GM19372 (cell line): ENCODE data around the gene PROSER1.
"Not testable (repeated sequence)": the region's sequence is repeated elsewhere in the genome, so short reads cannot be mapped to it uniquely, and the experiment has no call there.

Experiments used
- ATAC-seq: cut with Tn5 transposase; IDR thresholded peaks from one replicate; pipeline ENCODE4 v1.9.1; 2021; ENCODE audit warnings: mild to moderate bottlenecking, low read depth, moderate library complexity; ENCODE audit not compliant: unreplicated experiment

PROSER1 gene

GRCh38 chr13:39032150-39032549 is 5.7 kb downstream of the PROSER1 start:
- ATAC-seq = no peak

GRCh38 chr13:39025433-39025839 is 12.5 kb downstream of the PROSER1 start:
- no peak for ATAC-seq

GRCh38 chr13:39023761-39024160 is 14.1 kb downstream of the PROSER1 start:
- no peak for ATAC-seq

GRCh38 chr13:39023316-39023715 is 14.6 kb downstream of the PROSER1 start:
- ATAC-seq = no peak

- no peak for ATAC-seq
These were observed 16.9 kb downstream of the PROSER1 start for GRCh38 chr13:39020853-39021462.

GRCh38 chr13:39016787-39017186 is 21.1 kb downstream of the PROSER1 start:
- ATAC-seq = peak; percentile 69

- ATAC-seq = no peak
These were observed 21.8 kb downstream of the PROSER1 start for GRCh38 chr13:39016087-39016486.

- no peak for ATAC-seq
These were observed 24.4 kb downstream of the PROSER1 start for GRCh38 chr13:39013462-39013861.

GRCh38 chr13:39012608-39013007 is 25.3 kb downstream of the PROSER1 start:
- no peak for ATAC-seq

- ATAC-seq = not testable (repeated sequence)
These were observed 31.3 kb downstream of the PROSER1 start for GRCh38 chr13:39006371-39007111.

GRCh38 chr13:38998739-38999138 is 39.1 kb downstream of the PROSER1 start:
- no peak for ATAC-seq

- no peak for ATAC-seq
These were observed 44.5 kb downstream of the PROSER1 start for GRCh38 chr13:38993381-38993780.

- ATAC-seq = no peak
These were observed 47.2 kb downstream of the PROSER1 start, which contains the start of gene STOML3 for GRCh38 chr13:38990693-38991092. TSS of gene STOML3 (minus strand) at chr13:38990831. CDS start at chr13:38990721, 110 bp downstream.

GRCh38 chr13:38981096-38981495 is 56.8 kb downstream of the PROSER1 start:
- no peak for ATAC-seq

GRCh38 chr13:38980750-38981078 is 57.2 kb downstream of the PROSER1 start:
- no peak for ATAC-seq

GRCh38 chr13:38979891-38980749 is 57.8 kb downstream of the PROSER1 start:
- ATAC-seq = no peak

- ATAC-seq = no peak
These were observed 67.4 kb downstream of the PROSER1 start for GRCh38 chr13:38970380-38971051.

- ATAC-seq = no peak
These were observed 68.7 kb downstream of the PROSER1 start for GRCh38 chr13:38969187-38969586.

- no peak for ATAC-seq
These were observed 70.4 kb downstream of the PROSER1 start for GRCh38 chr13:38967446-38967845.

GRCh38 chr13:38965281-38965680 is 72.6 kb downstream of the PROSER1 start:
- no peak for ATAC-seq

- ATAC-seq = no peak
These were observed 77.7 kb downstream of the PROSER1 start for GRCh38 chr13:38960175-38960574.
